Transverse colon (tissue), 4 donors: ENCODE data around the gene CAMK2B. TPM values are rescaled to one million over a fixed set of nuclear protein-coding genes. Genes with fewer than 3 reads are reported as not detected.

Experiments
- DNase-seq: peaks from one replicate; pipeline ENCODE4 v3.0.0-alpha.2; 2019
- H3K27ac ChIP-seq, 4 donors: fragments of 200-600 bp; sonication (generic); 2 replicates each; pipeline ENCODE4 v1.5.1; 2016 to 2018; ENCODE audit warnings: inconsistent platforms in 4 of 4
- H3K27me3 ChIP-seq: fragments of 200-600 bp; sonication (generic); 2 replicates; pipeline ENCODE4 v1.5.1; 2017; ENCODE audit warnings: inconsistent platforms
- H3K36me3 ChIP-seq, 4 donors: fragments of 200-600 bp; sonication (generic); 2 replicates each; pipeline ENCODE4 v1.5.1; 2017 to 2019; ENCODE audit warnings: inconsistent platforms in 4 of 4
- H3K4me1 ChIP-seq, 4 donors: fragments of 200-600 bp; sonication (generic); 2 replicates each; pipeline ENCODE4 v1.5.1; 2017 to 2020; ENCODE audit warnings: inconsistent platforms in 4 of 4
- H3K4me3 ChIP-seq, 4 donors: fragments of 200-600 bp; sonication (generic); 1 replicate in 1 of 4; 2 replicates in 3 of 4; pipeline versions ENCODE4 v1.5.1 to v1.6.1; 2017 to 2019; ENCODE audit warnings: inconsistent platforms in 4 of 4
- H3K9me3 ChIP-seq, 2 donors: fragments of 200-600 bp; sonication (generic); 2 replicates each; pipeline ENCODE4 v1.5.1; 2017 to 2019; ENCODE audit warnings: inconsistent platforms in 2 of 2
- EP300 ChIP-seq: sonication (generic); formaldehyde crosslinking; IDR thresholded peaks from one replicate; pipeline ENCODE4 v1.6.1; 2017; ENCODE audit warnings: antibody characterized with exemption, low read depth
- POLR2A ChIP-seq: fragments of 450-650 bp; IDR thresholded peaks from one replicate; pipeline ENCODE4 v1.6.1; 2016; ENCODE audit warnings: antibody characterized with exemption, mild to moderate bottlenecking, moderate library complexity
- POLR2AphosphoS5 ChIP-seq, 3 donors: sonication (generic); formaldehyde crosslinking; IDR thresholded peaks; one replicate each; pipeline ENCODE4 v1.6.1; 2016; ENCODE audit warnings: antibody characterized with exemption in 3 of 3
- WGBS, 2 donors: methylation state at CpG; one replicate each; pipeline ENCODE4 v1.1.5; 2018; ENCODE audit warnings: low coverage in 1 of 2; 5-methylcytosine and 5-hydroxymethylcytosine counted together
- in situ Hi-C, 4 donors: fragments of 200-750 bp; cut with MboI; loops; one replicate each; pipeline versions ENCODE4 v1.15.0 to v1.15.1; 2017; ENCODE audit warnings: low sequenced_read_pairs in 3 of 4, low pct_ligation_motif_present in 1 of 4, low pct_unique_long_range_greater_than_20kb in 1 of 4
- intact Hi-C: fragments of 100-400 bp; cut with DNase I; formaldehyde crosslinking; loops from one replicate; pipeline ENCODE4 v1.15.1; 2023; ENCODE audit warnings: low total_unique reads
- total RNA-seq, 4 donors: library from RNA; depleted of rRNA; stranded (reverse); fragments of >200 nt; gene quantifications; one replicate each; pipeline ENCODE4 v1.1.0, GENCODE V29; 2016
- TF ChIP-seq, protein P1 (sequence below), 5 experiments: fragments of 200-600 bp in 3 of 5; fragments of 450-650 bp in 2 of 5; sonication (generic) in 3 of 5; IDR thresholded peaks; 1 replicate in 2 of 5; 2 replicates in 3 of 5; pipeline ENCODE4 v1.5.1; 2016 to 2017; ENCODE audit warnings: antibody characterized with exemption in 5 of 5, inconsistent platforms in 3 of 5, mild to moderate bottlenecking in 2 of 5, moderate library complexity in 1 of 5

CAMK2B gene
- total RNA-seq, 4 donors from 2014 or later = 0.16 to 2.8 (median 0.27) TPM; not detected in 1

DNA sequence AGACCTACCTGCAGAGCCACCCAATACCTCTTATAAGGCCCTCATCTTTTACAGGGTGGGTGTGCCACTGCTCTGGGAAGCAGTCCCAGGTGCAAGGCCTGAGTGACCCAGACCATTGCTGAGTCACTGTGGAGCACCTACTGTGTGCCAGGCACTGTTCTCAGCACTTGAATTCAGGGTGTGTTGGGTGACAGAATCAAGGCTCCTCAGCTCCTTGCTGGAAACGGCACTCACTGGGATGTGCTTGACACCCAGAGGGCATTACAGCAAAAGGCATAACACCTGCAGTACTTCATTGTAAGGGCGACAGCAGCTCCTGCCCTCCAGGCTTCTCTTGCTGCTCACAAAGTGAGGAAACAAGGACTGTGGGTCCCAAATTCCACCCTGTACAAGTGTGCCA, 7.1 kb downstream of the CAMK2B start:
- Histone ChIP-seq H3K4me3 (no peak overlapping the region), H3K36me3 (no peaks in the 10 kb centered on the region), H3K9me3 (peaks cover 0 to 3% of the 10 kb centered on the region in 2 donors), H3K27me3 (peaks cover 14% of the 10 kb centered on the region), H3K27ac (no peak overlapping the region), H3K4me1 (no peaks in the 10 kb centered on the region)
- in situ Hi-C loops (no loop called here), intact Hi-C loops (no loop called here)
- DNase-seq = no peak
- no peak for TF ChIP-seq POLR2A
- TF ChIP-seq EP300 = no peak
- TF ChIP-seq, protein P1, sequence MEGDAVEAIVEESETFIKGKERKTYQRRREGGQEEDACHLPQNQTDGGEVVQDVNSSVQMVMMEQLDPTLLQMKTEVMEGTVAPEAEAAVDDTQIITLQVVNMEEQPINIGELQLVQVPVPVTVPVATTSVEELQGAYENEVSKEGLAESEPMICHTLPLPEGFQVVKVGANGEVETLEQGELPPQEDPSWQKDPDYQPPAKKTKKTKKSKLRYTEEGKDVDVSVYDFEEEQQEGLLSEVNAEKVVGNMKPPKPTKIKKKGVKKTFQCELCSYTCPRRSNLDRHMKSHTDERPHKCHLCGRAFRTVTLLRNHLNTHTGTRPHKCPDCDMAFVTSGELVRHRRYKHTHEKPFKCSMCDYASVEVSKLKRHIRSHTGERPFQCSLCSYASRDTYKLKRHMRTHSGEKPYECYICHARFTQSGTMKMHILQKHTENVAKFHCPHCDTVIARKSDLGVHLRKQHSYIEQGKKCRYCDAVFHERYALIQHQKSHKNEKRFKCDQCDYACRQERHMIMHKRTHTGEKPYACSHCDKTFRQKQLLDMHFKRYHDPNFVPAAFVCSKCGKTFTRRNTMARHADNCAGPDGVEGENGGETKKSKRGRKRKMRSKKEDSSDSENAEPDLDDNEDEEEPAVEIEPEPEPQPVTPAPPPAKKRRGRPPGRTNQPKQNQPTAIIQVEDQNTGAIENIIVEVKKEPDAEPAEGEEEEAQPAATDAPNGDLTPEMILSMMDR (IDR thresholded peaks at IDR 0.05) = no peak
- TF ChIP-seq POLR2AphosphoS5 (IDR thresholded peaks at IDR 0.05) = no peak
- 71% methylated on average over 2 of the region's 2 CpGs; no CpG with 5 or more reads in 1 of the 2 donors for WGBS, 2 donors

DNA sequence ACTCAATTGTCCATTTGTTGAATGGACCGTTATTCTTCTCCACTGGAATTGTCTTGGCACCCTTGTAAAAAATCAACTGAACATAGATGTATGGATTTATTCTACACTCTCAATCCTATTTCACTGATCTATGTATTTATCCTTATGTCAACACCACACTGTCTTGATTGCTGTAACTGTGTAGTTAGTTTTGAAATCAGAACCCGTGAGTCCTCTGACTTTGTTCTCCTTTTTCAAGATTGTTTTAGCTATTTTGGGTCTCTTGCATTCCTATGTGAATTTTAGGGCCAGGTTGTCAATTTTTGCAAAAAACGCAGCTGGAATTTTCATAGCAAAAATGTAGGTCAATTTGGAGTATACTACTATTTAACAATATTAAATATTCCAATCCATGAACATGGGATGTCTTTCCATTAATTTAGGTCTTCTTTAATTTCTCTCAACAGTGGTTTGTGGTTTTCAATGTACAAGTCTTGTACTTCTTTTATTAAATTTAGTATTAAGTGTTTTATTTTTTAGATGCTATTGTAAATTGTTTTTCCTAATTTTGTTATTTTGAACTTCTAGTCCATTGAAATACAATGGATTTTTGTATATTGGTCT, 10.0 kb downstream of the CAMK2B start:
- WGBS, 2 donors = 78 to 86% methylated on average over 3 of the region's 3 CpGs
- in situ Hi-C loops = no loop called here

DNA sequence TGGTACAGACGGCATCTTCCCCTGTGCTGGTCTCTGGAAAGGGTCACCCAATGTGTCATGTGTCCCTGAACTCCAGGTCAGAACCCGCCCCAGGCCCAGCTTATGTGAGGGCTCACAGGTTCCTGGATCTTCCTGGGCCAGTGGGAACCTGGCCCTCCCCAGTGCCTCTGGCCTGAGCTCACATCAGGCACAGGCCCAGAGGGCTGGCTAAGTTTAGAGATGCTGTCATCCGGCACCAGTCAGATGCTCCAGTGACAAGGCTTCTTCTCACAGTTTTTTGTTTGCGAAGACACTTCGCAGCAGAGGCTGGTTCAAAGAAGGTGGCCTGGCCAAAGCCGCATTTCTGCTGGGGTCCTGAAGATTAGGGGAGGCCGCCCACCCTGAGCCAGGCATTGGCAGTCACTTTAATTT, 11.8 kb downstream of the CAMK2B start:
- Histone ChIP-seq H3K27ac (no peak overlapping the region), H3K4me1 (peaks cover 0 to 9% (median 7%) of the 10 kb centered on the region in 4 donors), H3K9me3 (peaks cover 0 to 3% of the 10 kb centered on the region in 2 donors), H3K36me3 (no peaks in the 10 kb centered on the region), H3K4me3 (no peak overlapping the region), H3K27me3 (peaks cover 17% of the 10 kb centered on the region)
- 85 to 96% methylated on average over 5 to 7 of the region's 7 CpGs for WGBS, 2 donors
- TF ChIP-seq, protein P1 (IDR thresholded peaks at IDR 0.05) = no peak
- TF ChIP-seq POLR2A = no peak
- TF ChIP-seq POLR2AphosphoS5 (IDR thresholded peaks at IDR 0.05) = no peak
- no peak for TF ChIP-seq EP300
- DNase-seq = no peak
- in situ Hi-C loops = no loop called here
- intact Hi-C loops = no loop called here

More for the DNA sequence above, 10.0 kb downstream of the CAMK2B start:
- no peak overlapping the region for H3K4me3 ChIP-seq
- H3K27me3 ChIP-seq = peaks cover 3% of the 10 kb centered on the region
- no peaks in the 10 kb centered on the region for H3K4me1 ChIP-seq
- DNase-seq = no peak
- H3K27ac ChIP-seq = no peak overlapping the region
- no peaks in the 10 kb centered on the region for H3K36me3 ChIP-seq
- H3K9me3 ChIP-seq = peaks cover 0 to 3% of the 10 kb centered on the region in 2 donors
- TF ChIP-seq, protein P1 (IDR thresholded peaks at IDR 0.05) = no peak
- no peak for TF ChIP-seq POLR2AphosphoS5 (IDR thresholded peaks at IDR 0.05)
- TF ChIP-seq EP300 = no peak
- no peak for TF ChIP-seq POLR2A
- intact Hi-C loops = no loop called here

DNA sequence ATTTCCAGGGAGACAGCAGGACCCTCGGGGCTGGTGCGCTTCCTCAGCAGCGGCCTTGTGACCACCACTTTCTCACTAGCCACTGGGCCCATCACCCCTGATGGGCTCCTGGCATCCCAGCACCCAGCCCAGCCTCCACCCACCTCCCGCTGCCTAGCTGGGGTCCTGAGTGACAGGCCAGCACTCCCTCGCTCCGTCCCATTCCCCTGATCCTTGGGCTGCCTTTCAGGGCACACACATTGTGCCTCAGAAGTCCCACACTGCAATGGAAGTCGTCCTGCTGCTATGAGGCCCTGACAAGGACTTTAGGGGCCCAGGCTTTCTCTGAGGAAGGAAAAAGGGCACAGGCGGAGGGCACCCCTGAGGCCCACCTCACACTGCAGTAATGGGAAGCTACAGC, 12.4 kb downstream of the CAMK2B start:
- in situ Hi-C loops = no loop called here
- DNase-seq = no peak

More for the DNA sequence above, 12.4 kb downstream of the CAMK2B start:
- TF ChIP-seq EP300 = no peak
- TF ChIP-seq POLR2AphosphoS5 (IDR thresholded peaks at IDR 0.05) = no peak
- TF ChIP-seq POLR2A = no peak
- TF ChIP-seq, protein P1 (IDR thresholded peaks at IDR 0.05) = no peak
- no peaks in the 10 kb centered on the region for H3K36me3 ChIP-seq
- no peak overlapping the region for H3K27ac ChIP-seq
- intact Hi-C loops = no loop called here
- H3K4me1 ChIP-seq = peaks cover 0 to 9% (median 7%) of the 10 kb centered on the region in 4 donors
- peaks cover 0 to 3% of the 10 kb centered on the region in 2 donors for H3K9me3 ChIP-seq
- peaks cover 17% of the 10 kb centered on the region for H3K27me3 ChIP-seq
- no peak overlapping the region for H3K4me3 ChIP-seq
- WGBS, 2 donors = 89 to 90% methylated on average over 3 to 8 of the region's 8 CpGs
